OCI-LY7 (cell line): ENCODE results near the gene SPCS3.

Experiments used
- CTCF ChIP-seq: fragments of 200-600 bp; sonication (generic); conservative IDR thresholded peaks from 2 replicates; pipeline ENCODE4 v1.5.1; 2014; ENCODE audit warnings: mild to moderate bottlenecking, antibody characterized with exemption, low read length, moderate library complexity, mixed read lengths
- EZH2phosphoT487 ChIP-seq: fragments of 200-600 bp; sonication (generic); IDR thresholded peaks from 2 replicates; pipeline ENCODE4 v1.6.1; 2018; ENCODE audit warnings: low read depth, borderline replicate concordance, mild to moderate bottlenecking, mixed run types, antibody characterized with exemption, low read length, moderate library complexity, mixed read lengths

- TF ChIP-seq CTCF, result no peak
- no peak for TF ChIP-seq EZH2phosphoT487
These were observed 22.6 kb downstream of the SPCS3 start for GRCh38 chr4:176342384-176342783.
